HepG2 (cell line): ENCODE measurements around the gene ITPR1. TPM values are rescaled to one million over a fixed set of nuclear protein-coding genes. Genes with fewer than 3 reads are reported as not detected.
A peak's percentile ranks its signal among the peaks of the same experiment; 100 is the strongest.

Experiments used
- ATAC-seq: fragments of 200-7000 bp; cut with Tn5 transposase; 3 replicates; pipeline ENCODE4 v1.9.1; 2020; ENCODE audit warnings: mild to moderate bottlenecking, moderate library complexity
- BruUV-seq: library from RNA; stranded (reverse); fragments of 400-500 nt; replicated peaks from 2 replicates; lab custom pipeline; 2021; lab: Mats Ljungman, UMichigan
- CTCF ChIA-PET: fragments of 300-600 bp; formaldehyde crosslinking; extraction: SDS; loops from one replicate; lab custom pipeline; 2021; ENCODE audit warnings: low total read pairs, inconsistent platforms, low intra/inter-chr PET ratio; lab: Yijun Ruan, JAX
- POLR2A ChIA-PET: fragments of 350-600 bp; sonication (Branson Sonifier 250); formaldehyde crosslinking; loops from one replicate; lab custom pipeline; 2020; ENCODE audit warnings: antibody characterized with exemption, inconsistent platforms; lab: Yijun Ruan, JAX
- DNase-seq: peaks from one replicate; pipeline ENCODE4 v3.0.0-alpha.2; 2015; ENCODE audit warnings: low spot score
- FAIRE-seq: peaks from 3 replicates; lab custom pipeline; 2011; peaks lifted over from hg19 to GRCh38; lab: Jason Lieb, UNC
- H2AFZ ChIP-seq: one replicate; pipeline ENCODE4 v1.6.1; 2011; ENCODE audit warnings: low read length, inconsistent platforms
- H3K27ac ChIP-seq: fragments of 300-600 bp; 3 replicates; pipeline ENCODE4 v1.8.0; 2011; ENCODE audit warnings: mixed run types, mild to moderate bottlenecking, mixed read lengths, low read length, inconsistent platforms; ENCODE audit not compliant: insufficient read depth; ENCODE audit errors: extremely low read length
- H3K27me3 ChIP-seq, 2 experiments: fragments of 200-600 bp in 1 of 2; 2 replicates in 1 of 2; 3 replicates in 1 of 2; pipeline versions ENCODE4 v1.6.0 to v1.8.0; 2011; ENCODE audit warnings: low read length in 2 of 2, mild to moderate bottlenecking in 2 of 2, moderate library complexity in 2 of 2, inconsistent platforms in 1 of 2; ENCODE audit not compliant: insufficient read depth in 2 of 2, control insufficient read depth in 1 of 2
- H3K36me3 ChIP-seq, 2 experiments: fragments of 200-600 bp in 1 of 2; replicated peaks in 1 of 2; 2 replicates in 1 of 2; 3 replicates in 1 of 2; pipeline versions ENCODE4 v1.5.1 to v1.8.0; 2011; ENCODE audit warnings: low read length in 2 of 2, inconsistent platforms in 1 of 2; ENCODE audit not compliant: insufficient read depth in 2 of 2, control insufficient read depth in 1 of 2
- H3K4me1 ChIP-seq: 2 replicates; pipeline ENCODE4 v1.5.1; 2012; ENCODE audit warnings: low read length, inconsistent platforms; ENCODE audit not compliant: insufficient read depth
- H3K4me2 ChIP-seq: 2 replicates; pipeline ENCODE4 v1.6.0; 2011; ENCODE audit warnings: low read depth, low read length, inconsistent platforms
- H3K4me3 ChIP-seq, 3 experiments: fragments of 200-600 bp in 1 of 3; sonication (generic), shearing (Covaris generic) in 1 of 3; replicated peaks in 1 of 3; 2 replicates each; pipeline ENCODE4 v1.5.1; 2011 to 2016; ENCODE audit warnings: low read length in 3 of 3, inconsistent platforms in 2 of 3, low read depth in 2 of 3, mild to moderate bottlenecking in 2 of 3, control low read depth in 1 of 3, mixed read lengths in 1 of 3; ENCODE audit not compliant: insufficient read depth in 1 of 3
- H3K79me2 ChIP-seq: one replicate; pipeline ENCODE4 v1.6.1; 2011; ENCODE audit warnings: low read length, inconsistent platforms; ENCODE audit not compliant: insufficient read depth
- H3K9ac ChIP-seq: 2 replicates; pipeline ENCODE4 v1.6.0; 2011; ENCODE audit warnings: mild to moderate bottlenecking, low read depth, low read length, inconsistent platforms; ENCODE audit not compliant: insufficient read depth
- H3K9me3 ChIP-seq: 2 replicates; pipeline ENCODE4 v1.5.1; 2012; ENCODE audit warnings: mild to moderate bottlenecking, low read length
- H4K20me1 ChIP-seq: 2 replicates; pipeline ENCODE4 v1.6.0; 2011; ENCODE audit warnings: inconsistent platforms, mild to moderate bottlenecking, low read length, moderate library complexity; ENCODE audit not compliant: insufficient read depth
- AKNA ChIP-seq: sonication (generic); formaldehyde crosslinking; IDR thresholded peaks from 2 replicates; pipeline ENCODE4 v1.4.0; 2020; ENCODE audit warnings: missing genetic modification reagents, borderline replicate concordance
- HINFP ChIP-seq: sonication (generic); formaldehyde crosslinking; IDR thresholded peaks from 2 replicates; pipeline ENCODE4 v1.4.0; 2020; ENCODE audit warnings: low read depth, mild to moderate bottlenecking, missing genetic modification reagents
- JUNB ChIP-seq: sonication (generic); formaldehyde crosslinking; IDR thresholded peaks from 2 replicates; pipeline ENCODE4 v1.8.0; 2022; ENCODE audit warnings: missing genetic modification reagents, mild to moderate bottlenecking, borderline replicate concordance
- KDM4B ChIP-seq: sonication (generic); formaldehyde crosslinking; IDR thresholded peaks from 2 replicates; pipeline ENCODE4 v1.4.0; 2020; ENCODE audit warnings: missing genetic modification reagents
- LCORL ChIP-seq, 2 experiments: fragments of 450-650 bp in 1 of 2; sonication (generic) in 1 of 2; formaldehyde crosslinking in 1 of 2; IDR thresholded peaks; 2 replicates each; pipeline versions ENCODE4 v1.5.0 to v1.6.1; 2017 to 2020; ENCODE audit warnings: antibody characterized with exemption in 1 of 2, missing genetic modification reagents in 1 of 2
- POLR2AphosphoS5 ChIP-seq: IDR thresholded peaks from 2 replicates; pipeline ENCODE4 v1.6.1; 2012; ENCODE audit warnings: low read depth, low read length
- TBX3 ChIP-seq: fragments of 450-650 bp; IDR thresholded peaks from 2 replicates; pipeline ENCODE4 v1.6.1; 2017; ENCODE audit warnings: antibody characterized with exemption, mild to moderate bottlenecking, inconsistent platforms, borderline replicate concordance
- TFDP2 ChIP-seq: sonication (generic); formaldehyde crosslinking; IDR thresholded peaks from 2 replicates; pipeline ENCODE4 v1.4.0; 2020; ENCODE audit warnings: missing genetic modification reagents
- ZMYM3 ChIP-seq: sonication (generic); formaldehyde crosslinking; IDR thresholded peaks from 2 replicates; pipeline ENCODE4 v1.5.1; 2020; ENCODE audit warnings: mild to moderate bottlenecking, missing genetic modification reagents
- ZNF143 ChIP-seq: sonication (generic); formaldehyde crosslinking; IDR thresholded peaks from 2 replicates; pipeline ENCODE4 v1.4.0; 2020; ENCODE audit warnings: missing genetic modification reagents
- WGBS: methylation state at CpG from one replicate; pipeline ENCODE4 v1.1.6; 2017; ENCODE audit warnings: low lambda C conversion rate; 5-methylcytosine and 5-hydroxymethylcytosine counted together
- in situ Hi-C: cut with HindIII; loops from 2 replicates; pipeline ENCODE4 v1.10.0; 2017; ENCODE audit warnings: low pct_unique_long_range_greater_than_20kb; ENCODE audit not compliant: extremely low pct_ligation_motif_present
- intact Hi-C: fragments of 100-400 bp; cut with micrococcal nuclease; formaldehyde crosslinking; loops from one replicate; pipeline ENCODE4 v1.10.0; 2022; ENCODE audit not compliant: unreplicated experiment
- polyA plus RNA-seq, 8 experiments: library from polyadenylated mRNA; depleted of rRNA in 3 of 8; stranded (reverse) in 7 of 8; unstranded in 1 of 8; fragments of >200 nt; fragmentation: Illumina TruSeq in 4 of 8; extraction: Trizol in 4 of 8; gene quantifications; 2 replicates each; pipeline versions ENCODE4 v1.2.1 to v1.2.3, GENCODE V29; 2011 to 2016; ENCODE audit warnings: low read depth in 4 of 8, missing spikeins in 1 of 8, mixed read lengths in 1 of 8; ENCODE audit not compliant: insufficient read depth in 1 of 8
- total RNA-seq, 5 experiments: library from RNA; depleted of rRNA; stranded (reverse); fragments of >200 nt; fragmentation: Illumina TruSeq; extraction: Trizol; gene quantifications; 2 replicates each; pipeline ENCODE4 v1.2.3, GENCODE V29; 2016; ENCODE audit warnings: low read depth in 1 of 5

ITPR1 gene
- total and polyA plus RNA-seq, 2 of the 13 experiments (the other 11 are each of a cell fraction or from before 2014, with no cell fraction given): 10.0 to 11.4 TPM

GRCh38 chr3:4734454-4734853 is 241.3 kb downstream of the ITPR1 start:
- intact Hi-C loops (no loop called here), in situ Hi-C loops (no loop called here)
- no peak overlapping the region for H3K4me3 ChIP-seq
- BruUV-seq: no TSS peak
- no peaks in the 10 kb centered on the region for H3K9me3 ChIP-seq
- FAIRE-seq: no peak
- H3K79me2 ChIP-seq: no peaks in the 10 kb centered on the region
- H2AFZ ChIP-seq: no peak overlapping the region
- POLR2A ChIA-PET: interaction anchor here (1.0 kb wide), 1 partner anchor 14 kb away, joined by 4 read pairs; no protein-coding TSS in a partner anchor
- no peak for ATAC-seq
- no peak for TF ChIP-seq TBX3
- 0 out of 2 replicates have a peak, but pooled peaks have one; percentile 18 for TF ChIP-seq LCORL (IDR thresholded peaks at IDR 0.05)
- no peak for TF ChIP-seq LCORL (CRISPR knock-in tag; IDR thresholded peaks at IDR 0.05)
- H3K36me3 ChIP-seq: peaks cover 2 to 12% of the 10 kb centered on the region in 2 experiments; a peak in 3 of 5 replicates
- H3K27ac ChIP-seq: no peak overlapping the region
- WGBS: 96% methylated on average over 2 of the region's 2 CpGs
- no peak for DNase-seq
- no peaks in the 10 kb centered on the region for H4K20me1 ChIP-seq
- no peak overlapping the region for H3K4me2 ChIP-seq
- no peaks in the 10 kb centered on the region for H3K27me3 ChIP-seq
- no peak overlapping the region for H3K9ac ChIP-seq
- H3K4me1 ChIP-seq: peaks cover 8% of the 10 kb centered on the region; the same call in 1 of the 2 replicates
- CTCF ChIA-PET: no interaction called here

- no peaks in the 10 kb centered on the region for H3K79me2 ChIP-seq
- H3K9me3 ChIP-seq: no peaks in the 10 kb centered on the region
- in situ Hi-C loops: no loop called here
- peaks cover 8% of the 10 kb centered on the region; the same call in 1 of the 2 replicates for H3K4me1 ChIP-seq
- WGBS: 92% methylated on average over 4 of the region's 4 CpGs
- no peaks in the 10 kb centered on the region for H4K20me1 ChIP-seq
- H3K9ac ChIP-seq: no peak overlapping the region
- H3K36me3 ChIP-seq: peaks cover 2 to 12% of the 10 kb centered on the region in 2 experiments; a peak in 3 of 5 replicates
- ChIA-PET POLR2A (interaction anchor here (1.0 kb wide), 1 partner anchor 14 kb away, joined by 4 read pairs; no protein-coding TSS in a partner anchor), CTCF (no interaction called here)
- H3K4me2 ChIP-seq: no peak overlapping the region
- FAIRE-seq: no peak
- DNase-seq: no peak
- H3K27me3 ChIP-seq: no peaks in the 10 kb centered on the region
- no TSS peak for BruUV-seq
- intact Hi-C loops: no loop called here
- H3K4me3 ChIP-seq: no peak overlapping the region
- no peak overlapping the region for H2AFZ ChIP-seq
- ATAC-seq: no peak
- no peak overlapping the region for H3K27ac ChIP-seq
- TF ChIP-seq TFDP2 (CRISPR knock-in tag) (no peak), HINFP (no peak), AKNA (CRISPR knock-in tag) (no peak), ZMYM3 (CRISPR knock-in tag) (no peak), ZNF143 (no peak), POLR2AphosphoS5 (no peak), JUNB (CRISPR knock-in tag) (no peak), KDM4B (CRISPR knock-in tag) (no peak)
Observed at GRCh38 chr3:4735243-4735642, 242.1 kb downstream of the ITPR1 start.
